IMR-90 (cell line): ENCODE results near the gene ACACA. TPM values are rescaled to one million over a fixed set of nuclear protein-coding genes. Genes with fewer than 3 reads are reported as not detected.

Experiments
- ATAC-seq: fragments of 200-7000 bp; cut with Tn5 transposase; 2 replicates; pipeline ENCODE4 v1.9.1; 2020; ENCODE audit warnings: low read depth, mild to moderate bottlenecking, moderate library complexity
- BruUV-seq: library from RNA; stranded (reverse); fragments of 400-500 nt; replicated peaks from 2 replicates; lab custom pipeline; 2021; lab: Mats Ljungman, UMichigan
- CTCF ChIA-PET: fragments of 300-600 bp; formaldehyde crosslinking; extraction: SDS; loops from one replicate; lab custom pipeline; 2021; ENCODE audit warnings: antibody characterized with exemption; lab: Yijun Ruan, JAX
- POLR2A ChIA-PET: fragments of 300-600 bp; sonication (Branson Sonifier 250); formaldehyde crosslinking; loops from one replicate; lab custom pipeline; 2022; ENCODE audit warnings: antibody characterized with exemption; ENCODE audit not compliant: unreplicated experiment; lab: Charles Lee
- DNase-seq: peaks from one replicate; pipeline ENCODE4 v3.0.0; 2013
- H2AFZ ChIP-seq: replicated peaks from 2 replicates; pipeline ENCODE3; 2013; ENCODE audit warnings: low read length, mild to moderate bottlenecking; ENCODE audit not compliant: poor library complexity
- H2AK5ac ChIP-seq: 2 replicates; pipeline ENCODE4 v1.6.1; 2013; ENCODE audit warnings: low read depth, low read length, inconsistent platforms
- H2AK9ac ChIP-seq: replicated peaks from 2 replicates; pipeline ENCODE3; 2013; ENCODE audit warnings: mild to moderate bottlenecking, low read depth, low read length, moderate library complexity; ENCODE audit not compliant: poor library complexity
- H2BK120ac ChIP-seq: 2 replicates; pipeline ENCODE4 v1.6.1; 2013; ENCODE audit warnings: low read depth, low read length, inconsistent platforms
- H2BK15ac ChIP-seq: 3 replicates; pipeline ENCODE4 v1.6.1; 2013; ENCODE audit warnings: low read depth, low read length, inconsistent platforms
- H2BK20ac ChIP-seq: 2 replicates; pipeline ENCODE4 v1.6.1; 2013; ENCODE audit warnings: low read depth, mild to moderate bottlenecking, inconsistent platforms, low read length, moderate library complexity
- H2BK5ac ChIP-seq: 2 replicates; pipeline ENCODE4 v1.6.1; 2013; ENCODE audit warnings: mild to moderate bottlenecking, low read depth, low read length, inconsistent platforms; ENCODE audit not compliant: poor library complexity, severe bottlenecking
- H3K14ac ChIP-seq: replicated peaks from 2 replicates; pipeline ENCODE4 v1.6.1; 2013; ENCODE audit warnings: low read depth, low read length, inconsistent platforms
- H3K18ac ChIP-seq: 2 replicates; pipeline ENCODE4 v1.6.1; 2013; ENCODE audit warnings: low read depth, low read length, control low read depth
- H3K23ac ChIP-seq: 2 replicates; pipeline ENCODE4 v1.6.1; 2013; ENCODE audit warnings: low read depth, low read length, inconsistent platforms
- H3K27ac ChIP-seq: 2 replicates; pipeline ENCODE4 v1.5.1; 2013; ENCODE audit warnings: mild to moderate bottlenecking, control low read depth, low read length; ENCODE audit not compliant: insufficient read depth
- H3K27me3 ChIP-seq: 2 replicates; pipeline ENCODE4 v1.6.1; 2013; ENCODE audit warnings: low read length; ENCODE audit not compliant: control insufficient read depth, insufficient read depth
- H3K36me3 ChIP-seq: 2 replicates; pipeline ENCODE4 v1.6.1; 2013; ENCODE audit warnings: low read length, mixed read lengths; ENCODE audit not compliant: control insufficient read depth, insufficient read depth
- H3K4ac ChIP-seq: 2 replicates; pipeline ENCODE4 v1.6.1; 2013; ENCODE audit warnings: low read depth, low read length, inconsistent platforms
- H3K4me1 ChIP-seq: 2 replicates; pipeline ENCODE4 v1.6.1; 2013; ENCODE audit warnings: low read length, mixed read lengths; ENCODE audit not compliant: control insufficient read depth, insufficient read depth
- H3K4me2 ChIP-seq: 2 replicates; pipeline ENCODE4 v1.6.1; 2013; ENCODE audit warnings: low read depth, mild to moderate bottlenecking, control low read depth, low read length, moderate library complexity
- H3K4me3 ChIP-seq: 2 replicates; pipeline ENCODE4 v1.5.1; 2013; ENCODE audit warnings: low read depth, mild to moderate bottlenecking, control low read depth, low read length, moderate library complexity; ENCODE audit not compliant: insufficient read depth
- H3K56ac ChIP-seq: 2 replicates; pipeline ENCODE4 v1.6.1; 2013; ENCODE audit warnings: low read length, inconsistent platforms; ENCODE audit not compliant: insufficient read depth; ENCODE audit errors: extremely low read depth
- H3K79me1 ChIP-seq, 2 experiments: 2 replicates each; pipeline ENCODE4 v1.6.1; 2013; ENCODE audit warnings: low read length in 2 of 2, inconsistent platforms in 1 of 2, low read depth in 1 of 2
- H3K9ac ChIP-seq: 2 replicates; pipeline ENCODE4 v1.6.1; 2013; ENCODE audit warnings: low read depth, low read length, control low read depth
- H3K9me1 ChIP-seq: 2 replicates; pipeline ENCODE4 v1.6.1; 2013; ENCODE audit warnings: low read length, inconsistent platforms; ENCODE audit not compliant: insufficient read depth
- H3K9me3 ChIP-seq: 2 replicates; pipeline ENCODE4 v1.6.1; 2013; ENCODE audit warnings: low read length; ENCODE audit not compliant: control insufficient read depth, insufficient read depth
- H4K20me1 ChIP-seq: 2 replicates; pipeline ENCODE4 v1.6.1; 2013; ENCODE audit warnings: low read length, inconsistent platforms; ENCODE audit not compliant: insufficient read depth
- H4K5ac ChIP-seq: 2 replicates; pipeline ENCODE4 v1.6.1; 2013; ENCODE audit warnings: mild to moderate bottlenecking, low read depth, low read length, control low read depth
- H4K8ac ChIP-seq, 2 experiments: 2 replicates each; pipeline ENCODE4 v1.6.1; 2013; ENCODE audit warnings: low read depth in 2 of 2, low read length in 2 of 2, control low read depth in 1 of 2, inconsistent platforms in 1 of 2
- H4K91ac ChIP-seq: 2 replicates; pipeline ENCODE4 v1.6.1; 2013; ENCODE audit warnings: low read depth, low read length, inconsistent platforms; ENCODE audit not compliant: insufficient read depth
- BHLHE40 ChIP-seq: fragments of 150-350 bp; IDR thresholded peaks from 2 replicates; pipeline ENCODE4 v1.6.1; 2016; ENCODE audit warnings: mild to moderate bottlenecking, low read depth, low read length
- FOS ChIP-seq: fragments of 150-350 bp; IDR thresholded peaks from 2 replicates; pipeline ENCODE4 v1.6.1; 2016; ENCODE audit warnings: low read depth, low read length
- MAZ ChIP-seq: IDR thresholded peaks from 2 replicates; pipeline ENCODE4 v1.6.1; 2012; ENCODE audit warnings: low read depth, mild to moderate bottlenecking, low read length, improper control_type of control experiment, moderate library complexity, borderline replicate concordance
- POLR2A ChIP-seq: IDR thresholded peaks from 2 replicates; pipeline ENCODE4 v1.6.1; 2012; ENCODE audit warnings: mild to moderate bottlenecking, low read depth, low read length
- WGBS, 2 experiments: methylation state at CpG; one replicate each; pipeline versions ENCODE4 v1.1.5 to v1.1.7; 2013; ENCODE audit warnings: missing lambda C conversion rate in 2 of 2; ENCODE audit not compliant: insufficient read length in 1 of 2; ENCODE audit errors: extremely low coverage in 2 of 2; 5-methylcytosine and 5-hydroxymethylcytosine counted together
- dilution Hi-C: fragments of 300-500 bp; cut with HindIII; formaldehyde crosslinking; loops from one replicate; pipeline ENCODE4 v1.14.3; 2018; ENCODE audit warnings: low sequenced_read_pairs; ENCODE audit not compliant: unreplicated experiment
- in situ Hi-C: fragments of 300-500 bp; cut with MboI; formaldehyde crosslinking; loops from 3 replicates; pipeline ENCODE4 v1.14.3; 2019; ENCODE audit warnings: low sequenced_read_pairs, inconsistent platforms, mixed read lengths
- intact Hi-C: fragments of 100-400 bp; cut with micrococcal nuclease; formaldehyde crosslinking; loops from 2 replicates; pipeline ENCODE4 v1.10.0; 2022
- polyA plus RNA-seq, 3 experiments: library from polyadenylated mRNA; depleted of rRNA; stranded (reverse); fragments of >200 nt; gene quantifications; 2 replicates each; pipeline ENCODE4 v1.2.3, GENCODE V29; 2012; ENCODE audit warnings: low replicate concordance in 1 of 3
- total RNA-seq: library from RNA; depleted of rRNA; stranded (reverse); fragments of >200 nt; gene quantifications from 2 replicates; pipeline ENCODE4 v1.2.3, GENCODE V29; 2012

ACACA gene
- total and polyA plus RNA-seq, 2 of the 4 experiments (the other 2 are of a cell fraction) = 21.3 to 39.1 TPM

DNA sequence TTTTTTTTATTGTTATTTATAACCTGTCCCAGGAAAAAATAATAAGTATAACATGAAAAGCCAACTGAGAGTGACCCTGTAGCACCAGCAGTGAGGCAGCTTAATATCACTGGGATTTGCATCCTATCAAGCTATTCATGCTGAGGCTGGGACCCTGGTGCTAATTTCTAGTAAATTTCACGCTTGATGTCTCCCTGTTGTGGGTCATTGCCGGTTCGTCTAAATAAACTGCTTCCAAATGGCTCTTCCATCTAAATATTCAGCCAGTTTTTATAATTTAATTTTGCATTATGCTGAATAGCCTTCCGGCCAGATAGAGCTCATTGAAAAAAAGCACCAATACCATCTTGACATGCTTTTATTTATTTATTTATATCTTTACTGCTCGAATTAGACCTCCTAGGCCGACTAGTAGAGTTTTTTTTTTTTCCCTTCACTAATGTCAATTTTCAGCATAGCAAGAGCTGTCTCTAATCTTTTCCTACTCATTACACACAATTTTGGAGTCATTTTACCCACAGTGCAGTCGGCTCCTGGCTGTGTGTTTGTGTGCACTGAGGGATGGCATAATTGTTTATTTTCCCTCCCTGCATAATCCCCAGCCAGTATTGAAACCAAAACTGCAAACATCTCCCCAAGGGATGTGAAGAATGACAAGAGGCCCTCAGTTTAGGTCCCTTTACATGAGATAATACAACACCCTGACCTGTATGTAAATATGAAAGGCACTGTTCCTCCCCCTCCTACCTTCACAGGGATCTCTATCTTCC, 289.1 kb downstream of the ACACA start:
- intact Hi-C loops = no loop called here
- CTCF ChIA-PET = no interaction called here

More for the DNA sequence above, 289.1 kb downstream of the ACACA start:
- no peak overlapping the region for H3K4ac ChIP-seq
- H3K36me3 ChIP-seq = peaks cover 18% of the 10 kb centered on the region
- no peak overlapping the region for H3K9ac ChIP-seq
- no TSS peak for BruUV-seq
- H3K56ac ChIP-seq = no peak overlapping the region
- H4K5ac ChIP-seq = no peak overlapping the region
- no peak overlapping the region for H2BK120ac ChIP-seq
- H3K14ac ChIP-seq = no peak overlapping the region
- no peak overlapping the region for H4K8ac ChIP-seq
- dilution Hi-C loops = no loop called here
- H3K79me1 ChIP-seq = no peaks in the 10 kb centered on the region
- no peaks in the 10 kb centered on the region for H3K4me1 ChIP-seq
- no peak for TF ChIP-seq BHLHE40
- TF ChIP-seq POLR2A = no peak
- TF ChIP-seq MAZ = no peak
- no peak for TF ChIP-seq FOS
- POLR2A ChIA-PET = interaction anchor here (0.7 kb wide), 1 partner anchor 111 kb away, joined by 3 read pairs; no protein-coding TSS in a partner anchor
- no peak overlapping the region for H3K23ac ChIP-seq
- H2BK15ac ChIP-seq = no peak overlapping the region
- H2BK20ac ChIP-seq = no peak overlapping the region
- no peaks in the 10 kb centered on the region for H3K9me3 ChIP-seq
- peak; percentile 80 for ATAC-seq
- no peaks in the 10 kb centered on the region for H3K27me3 ChIP-seq
- no CpG with 5 or more reads among the region's 7 CpGs for WGBS, 2 experiments
- no peaks in the 10 kb centered on the region for H4K20me1 ChIP-seq
- no peak overlapping the region for H2BK5ac ChIP-seq
- H3K4me2 ChIP-seq = no peak overlapping the region
- H4K91ac ChIP-seq = no peak overlapping the region
- no peak overlapping the region for H3K27ac ChIP-seq
- DNase-seq = no peak
- no peak overlapping the region for H2AK9ac ChIP-seq
- H3K18ac ChIP-seq = no peak overlapping the region
- no peak overlapping the region for H2AFZ ChIP-seq
- peaks cover 7% of the 10 kb centered on the region; the same call in 1 of the 2 replicates for H3K9me1 ChIP-seq
- H3K4me3 ChIP-seq = no peak overlapping the region
- H2AK5ac ChIP-seq = no peak overlapping the region
- in situ Hi-C loops = no loop called here
